MCF 10A (cell line): Measurements from ENCODE around the gene MYO16. TPM values are rescaled to one million over a fixed set of nuclear protein-coding genes. Genes with fewer than 3 reads are reported as not detected.

Source experiments
- BruUV-seq: library from RNA; stranded (reverse); fragments of 400-500 nt; replicated peaks from 2 replicates; lab custom pipeline; 2021; lab: Mats Ljungman, UMichigan
- CTCF ChIA-PET: fragments of 300-600 bp; sonication (Branson Sonifier 250); formaldehyde crosslinking; extraction: SDS; loops from one replicate; lab custom pipeline; 2021; ENCODE audit warnings: antibody characterized with exemption, inconsistent platforms; lab: Yijun Ruan, JAX
- POLR2A ChIA-PET: fragments of 300-600, 350-650 bp; sonication (Branson Sonifier 250); formaldehyde crosslinking; extraction: SDS; loops from one replicate; lab custom pipeline; 2020; ENCODE audit warnings: antibody characterized with exemption, inconsistent platforms; lab: Yijun Ruan, JAX
- DNase-seq: peaks from one replicate; pipeline ENCODE4 v3.0.0-alpha.2; 2018; ENCODE audit not compliant: unreplicated experiment
- H3K27ac Mint-ChIP-seq: one replicate; pipeline ENCODE4 v1.8.0; 2022; ENCODE audit warnings: mild to moderate bottlenecking, low read depth, mixed read lengths; ENCODE audit not compliant: unreplicated experiment
- H3K27me3 Mint-ChIP-seq: one replicate; pipeline ENCODE4 v1.8.0; 2022; ENCODE audit warnings: mixed read lengths; ENCODE audit not compliant: insufficient read depth, unreplicated experiment
- H3K36me3 Mint-ChIP-seq: one replicate; pipeline ENCODE4 v1.8.0; 2022; ENCODE audit warnings: mild to moderate bottlenecking, moderate library complexity, mixed read lengths; ENCODE audit not compliant: insufficient read depth, unreplicated experiment
- H3K4me1 Mint-ChIP-seq: one replicate; pipeline ENCODE4 v1.8.0; 2022; ENCODE audit warnings: mixed read lengths; ENCODE audit not compliant: insufficient read depth, unreplicated experiment
- H3K4me3 Mint-ChIP-seq: one replicate; pipeline ENCODE4 v1.8.0; 2022; ENCODE audit warnings: mild to moderate bottlenecking, moderate library complexity, mixed read lengths; ENCODE audit not compliant: unreplicated experiment
- H3K9me3 Mint-ChIP-seq: one replicate; pipeline ENCODE4 v1.8.0; 2022; ENCODE audit warnings: mixed read lengths; ENCODE audit not compliant: unreplicated experiment
- CTCF ChIP-seq: fragments of 200-600 bp; IDR thresholded peaks from one replicate; pipeline ENCODE4 v1.8.0; 2022; ENCODE audit warnings: antibody characterized with exemption, mild to moderate bottlenecking; ENCODE audit not compliant: unreplicated experiment
- intact Hi-C: fragments of 100-400 bp; cut with micrococcal nuclease; formaldehyde crosslinking; loops from 2 replicates; pipeline ENCODE4 v1.14.1; 2022
- total RNA-seq: library from RNA; stranded (reverse); gene quantifications from 2 replicates; pipeline ENCODE4 v1.2.3, GENCODE V29; 2022

Gene MYO16
- total RNA-seq, 1 experiment from 2014 or later: not detected

- Mint-ChIP-seq H3K27me3 (no peaks in the 10 kb centered on the region), H3K9me3 (peaks cover 6% of the 10 kb centered on the region), H3K4me3 (no peak overlapping the region), H3K27ac (no peak overlapping the region), H3K4me1 (peaks cover 4% of the 10 kb centered on the region), H3K36me3 (no peaks in the 10 kb centered on the region)
- no peak for TF ChIP-seq CTCF
- BruUV-seq: no TSS peak
- intact Hi-C loops: no loop called here
- CTCF ChIA-PET: interaction anchor here (0.5 to 0.8 kb wide), 3 partner anchors 15 to 608 kb away, joined by 3 to 4 read pairs (median 3); no protein-coding TSS in a partner anchor
- DNase-seq: no peak
- POLR2A ChIA-PET: no interaction called here
These were observed 511.3 kb downstream of the MYO16 start for GRCh38 chr13:109140479-109141349.

GRCh38 chr13:109141706-109142105 lies 512.3 kb downstream of the MYO16 start:
- no peaks in the 10 kb centered on the region for H3K27me3 Mint-ChIP-seq
- ChIA-PET POLR2A (no interaction called here), CTCF (interaction anchor here (0.5 to 1.7 kb wide), 4 partner anchors 16 to 633 kb away, joined by 3 to 5 read pairs (median 4); no protein-coding TSS in a partner anchor)
- TF ChIP-seq CTCF: no peak
- H3K9me3 Mint-ChIP-seq: peaks cover 6% of the 10 kb centered on the region
- intact Hi-C loops: no loop called here
- no peak overlapping the region for H3K27ac Mint-ChIP-seq
- peaks cover 10% of the 10 kb centered on the region for H3K4me1 Mint-ChIP-seq
- no peak overlapping the region for H3K4me3 Mint-ChIP-seq
- H3K36me3 Mint-ChIP-seq: no peaks in the 10 kb centered on the region
- no TSS peak for BruUV-seq
- DNase-seq: no peak

- H3K4me1 Mint-ChIP-seq: peaks cover 30% of the 10 kb centered on the region
- POLR2A ChIA-PET: interaction anchor here (0.7 to 4.5 kb wide), 2 partner anchors 635 to 640 kb away, joined by 3 to 49 read pairs; no protein-coding TSS in a partner anchor
- intact Hi-C loops: loop anchor here (1.0 to 5.0 kb wide), 7 partner anchors 112 to 964 kb away; no protein-coding TSS in a partner anchor
- H3K36me3 Mint-ChIP-seq: no peaks in the 10 kb centered on the region
- H3K27ac Mint-ChIP-seq: no peak overlapping the region
- no peak overlapping the region for H3K4me3 Mint-ChIP-seq
- DNase-seq: no peak
- no peak for TF ChIP-seq CTCF
- CTCF ChIA-PET: interaction anchor here (0.6 to 2.7 kb wide), 12 partner anchors 9 to 887 kb away, joined by 3 to 30 read pairs (median 4); no protein-coding TSS in a partner anchor
- H3K27me3 Mint-ChIP-seq: no peaks in the 10 kb centered on the region
- TSS peak; percentile 48 for BruUV-seq
- no peaks in the 10 kb centered on the region for H3K9me3 Mint-ChIP-seq
These were observed 515.5 kb downstream of the MYO16 start for GRCh38 chr13:109144693-109145437.
